SK-N-SH treated with all-trans-retinoic acid at 6 μM for 48 hours (cell line): ENCODE data around the gene DTNB.

Experiments used
- CSDC2 ChIP-seq: fragments of 250-450 bp; sonication (Bioruptor Pico); IDR thresholded peaks from 2 replicates; pipeline ENCODE4 v1.5.0; 2020; ENCODE audit warnings: mild to moderate bottlenecking, moderate library complexity
- ISL1 ChIP-seq: fragments of 250-450 bp; sonication (Bioruptor Pico); IDR thresholded peaks from 2 replicates; pipeline ENCODE4 v2.1.2; 2022; ENCODE audit warnings: mild to moderate bottlenecking, moderate library complexity
- PATZ1 ChIP-seq: fragments of 250-450 bp; sonication (Bioruptor Pico); IDR thresholded peaks from 2 replicates; pipeline ENCODE4 v1.8.0; 2020; ENCODE audit warnings: mild to moderate bottlenecking, moderate library complexity, borderline replicate concordance
- PPARA ChIP-seq: fragments of 250-450 bp; sonication (Bioruptor Pico); IDR thresholded peaks from 2 replicates; pipeline ENCODE4 v1.5.0; 2020; ENCODE audit warnings: mild to moderate bottlenecking, borderline replicate concordance
- ZFP30 ChIP-seq: fragments of 450-650 bp; formaldehyde crosslinking; IDR thresholded peaks from 2 replicates; pipeline ENCODE4 v1.5.0; 2022; ENCODE audit warnings: mild to moderate bottlenecking, moderate library complexity

- TF ChIP-seq PATZ1 (CRISPR knock-in tag) = no peak
- no peak for TF ChIP-seq CSDC2 (CRISPR knock-in tag)
- no peak for TF ChIP-seq ISL1 (CRISPR knock-in tag)
- TF ChIP-seq PPARA (CRISPR knock-in tag) = no peak
- no peak for TF ChIP-seq ZFP30 (CRISPR knock-in tag)
These were observed 11.4 kb upstream of the DTNB start for GRCh38 chr2:25684577-25685473.
